Adipocyte (in vitro differentiated cells): ENCODE measurements around the gene TANC1.

ENCODE experiments used
- DNase-seq: peaks from one replicate; pipeline ENCODE4 v3.0.0-alpha.2; 2015; ENCODE audit warnings: low read depth
- H3K27me3 ChIP-seq: replicated peaks from 2 replicates; pipeline ENCODE4 v1.7.0; 2013; ENCODE audit warnings: mild to moderate bottlenecking, low read length, moderate library complexity; ENCODE audit not compliant: control insufficient read depth, insufficient read depth
- H3K36me3 ChIP-seq: 2 replicates; pipeline ENCODE4 v1.7.0; 2013; ENCODE audit warnings: low read length, mild to moderate bottlenecking, moderate library complexity; ENCODE audit not compliant: control insufficient read depth, insufficient read depth, severe bottlenecking
- H3K4me1 ChIP-seq: 2 replicates; pipeline ENCODE4 v1.7.0; 2013; ENCODE audit warnings: mild to moderate bottlenecking, low read length, moderate library complexity; ENCODE audit not compliant: control insufficient read depth, insufficient read depth
- H3K4me3 ChIP-seq: 2 replicates; pipeline ENCODE4 v1.7.0; 2013; ENCODE audit warnings: mild to moderate bottlenecking, low read length, moderate library complexity
- H3K9ac ChIP-seq: 2 replicates; pipeline ENCODE4 v1.7.0; 2013; ENCODE audit warnings: mild to moderate bottlenecking, low read length, moderate library complexity
- H3K9me3 ChIP-seq: 2 replicates; pipeline ENCODE4 v1.7.0; 2013; ENCODE audit warnings: mild to moderate bottlenecking, low read length, moderate library complexity; ENCODE audit not compliant: control insufficient read depth

TANC1 gene

DNA sequence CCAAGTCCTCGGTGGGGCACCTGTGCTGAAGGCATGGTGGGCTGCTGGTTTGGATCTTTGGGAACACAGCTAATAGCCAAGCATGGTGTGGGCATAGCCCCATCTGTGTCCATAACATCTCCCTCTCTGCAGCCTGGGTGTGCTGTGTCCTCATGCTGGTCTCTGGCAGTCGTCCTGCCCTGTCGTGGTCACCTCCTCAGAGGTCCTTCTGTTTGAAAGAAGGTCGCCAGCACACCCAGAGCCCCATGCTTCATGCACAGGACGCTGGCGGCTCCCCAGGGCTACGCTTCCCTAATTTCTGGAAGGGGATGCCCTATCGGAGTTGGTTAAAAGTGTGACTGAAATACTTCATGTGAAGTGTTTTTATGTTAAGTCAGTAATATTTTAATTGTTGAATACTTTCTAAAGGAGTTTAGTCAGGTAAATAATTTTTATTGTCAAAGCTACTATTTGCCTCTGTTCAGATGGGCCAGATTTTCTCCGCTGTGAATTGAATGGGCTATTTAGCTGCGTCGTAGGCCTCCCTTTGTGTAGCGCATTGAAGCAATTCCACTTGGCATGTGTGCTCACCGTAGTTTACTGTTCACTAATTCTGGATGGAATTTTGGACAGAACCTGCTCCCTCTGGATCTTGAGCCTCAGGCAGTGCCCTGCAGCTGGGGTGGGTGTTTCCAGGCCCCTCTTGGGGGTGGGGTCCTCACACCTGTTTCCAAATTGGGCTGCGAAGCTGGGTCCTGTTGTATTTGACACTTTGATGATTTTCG, 236.1 kb downstream of the TANC1 start:
- Histone ChIP-seq H3K36me3 (peaks cover 42% of the 10 kb centered on the region), H3K4me1 (peaks cover 18% of the 10 kb centered on the region), H3K4me3 (no peak overlapping the region), H3K27me3 (no peaks in the 10 kb centered on the region), H3K9ac (no peak overlapping the region), H3K9me3 (no peaks in the 10 kb centered on the region)
- DNase-seq: no peak

DNA sequence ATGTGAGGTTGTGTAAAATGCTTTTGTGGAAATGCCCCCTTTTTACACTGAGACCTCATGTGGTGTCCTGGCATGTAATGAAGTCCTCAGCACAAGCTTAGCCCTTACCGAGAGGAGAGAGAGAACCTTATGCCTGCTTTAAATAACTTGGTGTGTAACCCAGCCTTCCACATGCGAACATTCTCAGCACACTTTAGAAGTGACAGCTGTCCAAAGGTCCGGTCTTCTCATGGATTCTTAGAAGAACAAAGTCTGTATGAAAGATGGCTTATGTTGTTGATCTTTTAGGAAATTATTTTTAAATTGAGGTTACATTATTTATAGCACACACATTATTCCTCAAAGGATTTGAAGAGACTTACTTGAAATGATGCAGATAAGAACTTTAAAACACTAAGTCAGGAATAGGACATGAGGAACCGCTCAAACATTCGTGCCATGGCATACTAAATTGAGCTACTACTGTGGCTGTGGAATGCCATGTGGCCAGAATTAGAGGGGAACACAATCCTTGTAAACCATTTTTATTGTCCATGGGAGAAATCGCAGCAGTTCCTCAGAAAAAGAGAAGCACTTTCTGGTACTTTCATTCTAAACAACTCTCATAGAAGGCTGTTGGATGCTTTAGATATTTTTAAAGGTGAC, 238.4 kb downstream of the TANC1 start:
- Histone ChIP-seq H3K4me1 (peaks cover 11% of the 10 kb centered on the region), H3K27me3 (no peaks in the 10 kb centered on the region), H3K9me3 (no peaks in the 10 kb centered on the region), H3K4me3 (no peak overlapping the region), H3K36me3 (peaks cover 26% of the 10 kb centered on the region), H3K9ac (no peak overlapping the region)
- DNase-seq: peak; percentile 18

DNA sequence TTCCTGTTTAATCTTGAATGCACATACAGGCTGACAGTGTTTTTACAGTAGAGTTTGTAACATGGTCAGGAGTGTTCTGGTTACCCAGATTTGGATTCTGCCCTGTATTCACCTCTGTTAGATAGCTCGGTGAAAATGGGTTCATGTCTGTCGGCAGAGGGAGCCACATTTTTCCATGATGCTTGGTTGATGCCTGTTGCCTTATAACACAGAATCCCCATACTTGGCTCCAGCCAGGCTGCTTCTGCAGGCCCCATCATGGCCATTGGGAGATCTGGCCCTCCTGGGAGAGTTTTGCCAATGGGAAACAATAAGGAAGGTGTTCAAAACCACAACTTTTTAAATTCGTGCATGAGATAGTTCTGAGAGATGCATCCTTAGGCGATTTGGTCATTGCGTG, 240.0 kb downstream of the TANC1 start:
- peaks cover 28% of the 10 kb centered on the region for H3K36me3 ChIP-seq
- no peaks in the 10 kb centered on the region for H3K4me1 ChIP-seq
- no peak overlapping the region for H3K4me3 ChIP-seq
- no peak for DNase-seq
- H3K9me3 ChIP-seq: no peaks in the 10 kb centered on the region
- H3K27me3 ChIP-seq: no peaks in the 10 kb centered on the region
- H3K9ac ChIP-seq: no peak overlapping the region

DNA sequence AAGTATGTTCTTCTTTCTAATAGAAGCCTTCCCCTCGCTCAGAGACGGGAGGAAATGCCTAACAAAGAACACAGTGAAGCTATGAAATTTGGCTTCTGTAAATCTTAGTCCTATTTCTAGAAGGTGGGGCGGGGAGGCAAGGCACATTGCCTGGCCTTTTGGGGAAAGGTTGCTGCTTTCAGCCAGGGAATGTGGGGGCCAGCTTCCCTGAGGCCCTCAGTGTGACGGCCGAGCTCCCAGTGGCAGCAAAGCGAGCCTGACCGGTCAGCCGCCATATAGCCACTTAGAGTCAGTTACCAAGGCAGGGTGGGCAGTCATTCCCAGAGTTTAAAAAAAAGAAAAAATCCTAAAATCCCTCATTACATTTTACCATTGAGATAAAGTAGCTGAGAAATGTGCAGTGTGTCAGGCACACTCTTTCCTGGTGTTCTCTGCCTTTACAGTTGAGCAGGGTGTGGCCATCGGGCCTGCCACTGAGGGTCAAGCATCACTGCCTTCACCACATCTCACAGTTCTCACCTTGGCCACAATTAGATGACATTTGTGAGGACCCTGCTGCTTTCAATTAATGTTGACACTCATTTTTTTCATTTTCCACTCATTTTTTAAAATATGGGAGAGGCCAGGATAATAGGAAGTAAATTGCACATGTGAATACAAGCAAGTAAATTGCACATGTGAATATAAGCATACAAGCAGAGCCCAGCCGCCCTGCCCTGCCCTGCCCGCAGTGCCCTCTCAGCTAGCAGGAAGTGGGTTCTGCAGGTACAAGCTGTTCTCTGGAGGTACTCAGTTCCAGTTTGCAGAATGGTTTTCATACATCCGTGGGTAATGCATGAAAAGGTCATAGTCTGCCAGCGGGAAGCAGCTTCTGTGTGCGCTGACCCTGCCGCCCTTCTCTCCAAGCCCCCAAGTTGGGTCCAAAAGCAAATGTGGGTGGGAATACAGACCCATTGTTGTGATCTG, 241.2 kb downstream of the TANC1 start:
- DNase-seq: no peak
- Histone ChIP-seq H3K9me3 (no peaks in the 10 kb centered on the region), H3K4me3 (no peak overlapping the region), H3K36me3 (peaks cover 34% of the 10 kb centered on the region), H3K9ac (no peak overlapping the region), H3K27me3 (no peaks in the 10 kb centered on the region), H3K4me1 (no peaks in the 10 kb centered on the region)

DNA sequence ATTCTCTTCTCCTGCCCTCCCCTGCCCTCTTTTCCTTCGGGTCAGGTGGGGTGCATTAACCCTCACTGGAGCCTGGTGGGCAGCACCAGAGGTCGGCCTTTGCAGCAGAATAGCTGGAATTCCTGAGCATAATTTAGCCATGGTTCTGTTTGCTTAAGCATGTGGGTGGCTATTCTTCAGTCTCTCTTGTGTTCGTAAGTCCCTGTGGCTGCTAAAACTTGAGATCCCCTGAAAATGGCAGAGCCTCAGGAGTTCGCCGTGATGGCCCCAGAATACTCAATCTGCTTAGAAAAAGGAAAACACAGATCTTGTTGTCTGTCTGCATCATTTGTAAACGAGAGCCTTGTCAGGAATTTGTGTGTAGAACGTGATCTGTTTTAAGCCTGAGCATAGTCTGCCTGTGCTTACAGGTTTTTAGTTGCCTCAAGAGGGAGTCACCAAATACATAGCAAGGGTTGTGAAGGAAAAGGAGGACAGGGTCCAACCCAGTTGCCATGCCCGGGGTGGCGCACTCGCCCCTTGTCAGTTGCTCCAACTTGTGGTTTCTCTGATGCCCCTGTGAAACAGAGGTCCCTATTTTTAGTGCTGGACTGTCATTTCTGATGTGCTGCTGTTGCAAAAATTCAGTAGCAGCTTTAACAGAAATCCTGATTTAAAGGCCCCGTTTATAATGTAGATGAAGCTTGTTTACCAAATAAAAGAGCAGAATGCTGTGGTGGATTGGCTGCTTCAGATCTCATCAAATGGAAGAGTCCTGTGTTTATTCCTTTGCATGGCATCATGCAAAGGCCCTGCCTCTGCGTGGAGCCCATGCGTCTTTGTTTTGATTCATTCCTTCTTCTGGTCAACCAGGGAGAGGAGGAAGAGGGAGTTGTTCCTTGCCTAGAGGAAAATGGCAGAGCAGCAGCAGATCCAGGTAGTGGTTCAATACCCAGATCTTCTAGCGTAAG, 243.3 kb downstream of the TANC1 start:
- Histone ChIP-seq H3K9me3 (no peaks in the 10 kb centered on the region), H3K9ac (no peak overlapping the region), H3K4me1 (no peaks in the 10 kb centered on the region), H3K27me3 (no peaks in the 10 kb centered on the region), H3K4me3 (no peak overlapping the region), H3K36me3 (peaks cover 39% of the 10 kb centered on the region)
- DNase-seq: peak; percentile 44

DNA sequence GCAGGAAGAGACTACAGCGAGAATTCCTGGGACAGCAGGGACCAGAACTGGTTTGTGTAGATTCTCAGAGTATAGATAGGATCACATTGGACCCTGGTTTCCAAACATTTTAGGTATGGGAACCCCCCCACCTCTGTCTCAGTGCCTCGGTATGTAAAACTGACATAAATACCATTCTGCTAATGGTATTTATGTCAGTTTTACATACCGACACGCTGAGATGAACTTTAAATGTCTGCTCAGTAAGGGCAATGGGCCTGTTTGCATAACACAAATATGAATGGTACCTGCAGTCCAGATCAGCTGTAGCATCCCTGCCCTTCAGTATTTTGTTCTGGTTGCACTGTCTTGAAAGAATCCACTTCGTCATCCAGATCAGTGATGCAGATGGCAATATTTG, 244.9 kb downstream of the TANC1 start:
- Histone ChIP-seq H3K9ac (no peak overlapping the region), H3K27me3 (no peaks in the 10 kb centered on the region), H3K36me3 (peaks cover 50% of the 10 kb centered on the region), H3K4me1 (no peaks in the 10 kb centered on the region), H3K9me3 (no peaks in the 10 kb centered on the region), H3K4me3 (no peak overlapping the region)
- DNase-seq: no peak

DNA sequence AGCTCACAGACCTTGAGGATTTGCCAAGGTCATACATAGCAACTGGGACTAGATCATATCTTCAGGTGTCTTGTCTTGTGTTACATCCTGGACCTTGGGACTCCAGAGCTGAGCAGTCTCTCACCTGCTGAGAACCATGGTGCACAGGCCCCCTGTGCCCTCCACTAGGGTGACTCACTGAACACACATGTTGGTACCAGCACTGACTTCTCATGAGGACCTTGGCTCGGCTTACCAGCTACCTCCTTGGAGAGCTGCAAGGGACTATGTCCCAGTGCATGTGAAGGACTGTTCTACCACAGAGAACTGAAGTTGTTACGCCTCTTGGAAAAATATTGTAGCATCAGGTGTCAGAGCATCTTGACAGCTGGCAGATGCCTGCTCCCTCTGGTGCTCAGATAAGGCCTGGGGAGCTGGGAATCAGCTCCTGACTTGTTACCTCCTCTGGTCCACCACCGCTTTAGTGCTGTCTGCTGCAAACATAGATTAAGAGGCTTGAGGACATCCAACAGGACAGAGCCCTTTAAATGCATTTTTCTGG, 246.0 kb downstream of the TANC1 start:
- no peak overlapping the region for H3K4me3 ChIP-seq
- no peaks in the 10 kb centered on the region for H3K4me1 ChIP-seq
- no peaks in the 10 kb centered on the region for H3K9me3 ChIP-seq
- no peak for DNase-seq
- H3K36me3 ChIP-seq: peaks cover 56% of the 10 kb centered on the region
- H3K27me3 ChIP-seq: no peaks in the 10 kb centered on the region
- H3K9ac ChIP-seq: no peak overlapping the region

DNA sequence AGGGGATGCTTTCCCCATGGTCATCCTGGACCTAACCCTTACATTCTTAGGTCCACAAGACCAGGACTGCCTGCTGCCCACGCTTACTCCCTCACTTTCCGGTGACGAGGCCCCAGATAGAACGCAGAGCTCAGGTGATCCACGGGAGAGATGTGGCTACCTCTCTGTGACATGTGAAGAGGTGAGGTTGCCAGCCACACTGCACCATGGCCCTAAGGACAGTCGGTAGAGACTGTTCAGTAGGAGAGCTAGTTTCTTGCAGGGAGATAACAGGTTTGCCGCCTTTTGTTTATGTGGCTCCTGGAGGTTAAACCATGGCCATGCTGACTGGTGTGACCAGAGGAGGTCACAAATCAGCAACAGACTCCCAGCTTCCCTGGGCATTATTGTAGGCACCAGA, 246.7 kb downstream of the TANC1 start:
- H3K4me1 ChIP-seq: no peaks in the 10 kb centered on the region
- no peaks in the 10 kb centered on the region for H3K27me3 ChIP-seq
- no peak overlapping the region for H3K9ac ChIP-seq
- no peaks in the 10 kb centered on the region for H3K9me3 ChIP-seq
- peaks cover 62% of the 10 kb centered on the region for H3K36me3 ChIP-seq
- no peak for DNase-seq
- H3K4me3 ChIP-seq: no peak overlapping the region

DNA sequence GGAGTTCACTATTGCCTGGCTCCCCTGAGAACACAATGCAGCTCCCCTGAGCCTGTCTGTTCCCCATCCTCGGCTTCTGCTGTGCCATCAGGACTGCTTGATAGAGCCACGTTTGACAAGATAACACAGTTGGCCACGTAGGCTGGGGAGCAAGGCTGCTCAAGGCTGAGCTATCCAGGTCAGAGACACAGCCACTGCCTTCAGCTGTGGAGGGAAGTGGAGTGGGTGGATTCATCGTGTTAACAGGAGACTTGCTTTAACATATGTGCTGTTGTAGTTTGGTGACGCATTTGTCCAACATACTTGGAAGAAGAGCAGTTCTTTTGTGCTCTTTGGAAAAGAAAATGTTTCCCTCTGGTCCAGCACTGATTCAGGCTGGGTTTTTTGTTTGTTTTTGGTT, 249.2 kb downstream of the TANC1 start:
- H3K27me3 ChIP-seq: no peaks in the 10 kb centered on the region
- peaks cover 81% of the 10 kb centered on the region for H3K36me3 ChIP-seq
- H3K4me3 ChIP-seq: no peak overlapping the region
- H3K9me3 ChIP-seq: no peaks in the 10 kb centered on the region
- H3K4me1 ChIP-seq: no peaks in the 10 kb centered on the region
- DNase-seq: no peak
- H3K9ac ChIP-seq: no peak overlapping the region

DNA sequence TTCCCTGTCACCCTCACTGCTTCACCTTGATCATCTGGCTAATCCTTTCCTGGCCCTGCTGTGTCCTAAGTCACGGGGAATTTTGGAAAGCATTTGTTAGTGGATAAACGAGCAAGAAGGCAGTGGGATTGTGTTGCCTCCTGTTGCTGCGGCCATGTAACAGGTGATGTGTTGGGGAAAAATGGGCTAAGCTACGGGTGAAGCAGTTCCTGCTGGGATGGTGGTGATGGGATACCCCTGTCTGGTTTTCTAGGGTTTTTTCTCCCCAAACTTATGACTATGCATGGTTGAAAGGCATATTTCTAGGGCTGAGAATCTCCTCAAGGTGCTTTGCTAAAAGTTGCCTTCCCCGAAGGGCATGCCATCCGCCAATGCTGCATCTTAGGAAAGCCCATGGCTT, 249.9 kb downstream of the TANC1 start:
- Histone ChIP-seq H3K27me3 (no peaks in the 10 kb centered on the region), H3K9me3 (no peaks in the 10 kb centered on the region), H3K4me1 (no peaks in the 10 kb centered on the region), H3K9ac (no peak overlapping the region), H3K36me3 (peaks cover 78% of the 10 kb centered on the region), H3K4me3 (no peak overlapping the region)
- no peak for DNase-seq
